SHP77 (cell line): ENCODE data around the gene LY6G6F.

Experiments
- DNase-seq, 2 experiments: peaks; one replicate each; lab custom pipeline; 2025; lab: John Stamatoyannopoulos, UW

Gene LY6G6F

GRCh38 chr6:31739639-31740396, 33.2 kb downstream of the LY6G6F start, which contains the start of gene MSH5:
TSS of gene MSH5 (plus strand) at chr6:31740005. CDS start at chr6:31740467, 462 bp downstream.
- DNase-seq, result peak; percentile 98 to 99

- no peak for DNase-seq
Observed at GRCh38 chr6:31740397-31741223, 33.9 kb downstream of the LY6G6F start.

GRCh38 chr6:31741815-31742214, 35.1 kb downstream of the LY6G6F start:
- DNase-seq, result no peak

GRCh38 chr6:31742894-31743293, 36.2 kb downstream of the LY6G6F start:
- DNase-seq, result no peak

GRCh38 chr6:31744422-31744821, 37.8 kb downstream of the LY6G6F start:
- no peak for DNase-seq

- no peak for DNase-seq
Observed at GRCh38 chr6:31749301-31750036, 42.8 kb downstream of the LY6G6F start.

- no peak for DNase-seq
Observed at GRCh38 chr6:31750411-31751022, 43.9 kb downstream of the LY6G6F start.

GRCh38 chr6:31752739-31753319, 46.2 kb downstream of the LY6G6F start:
- DNase-seq, result no peak

GRCh38 chr6:31758281-31758680, 51.6 kb downstream of the LY6G6F start:
- no peak for DNase-seq
